Measurements from ENCODE around the gene IL10RA.

- TF ChIP-seq POLR2A (IDR thresholded peaks at IDR 0.05): no peak
- TF ChIP-seq CTCF (IDR thresholded peaks at IDR 0.05): no peak
Measured at GRCh38 chr11:117950301-117950700, 35.9 kb upstream of the IL10RA start.

Measured in breast epithelium (tissue), 3 donors.